CD8-positive, alpha-beta memory T cell (primary cell): Measurements from ENCODE around the gene ZC2HC1C. TPM values are rescaled to one million over a fixed set of nuclear protein-coding genes. Genes with fewer than 3 reads are reported as not detected.
A peak's percentile ranks its signal among the peaks of the same experiment; 100 is the strongest.

ENCODE experiments used
- CTCF ChIA-PET: fragments of 350-600 bp; sonication (Branson Sonifier 250); formaldehyde crosslinking; loops from one replicate; lab custom pipeline; 2021; ENCODE audit warnings: antibody characterized with exemption; lab: Charles Lee
- POLR2A ChIA-PET: fragments of 350-600 bp; sonication (Branson Sonifier 250); formaldehyde crosslinking; loops from one replicate; lab custom pipeline; 2021; ENCODE audit warnings: antibody characterized with exemption; lab: Charles Lee
- DNase-seq, 5 donors: peaks; one replicate each; pipeline versions ENCODE4 v3.0.0 to v3.0.0-alpha.2; 2020 to 2022; ENCODE audit warnings: mixed read lengths in 1 of 5
- H3K27ac ChIP-seq: one replicate; pipeline ENCODE4 v1.7.0; 2013; ENCODE audit warnings: low read depth, mild to moderate bottlenecking, low read length, moderate library complexity
- H3K27me3 ChIP-seq: 2 replicates; pipeline ENCODE4 v1.7.0; 2013; ENCODE audit warnings: low read length, mild to moderate bottlenecking; ENCODE audit not compliant: insufficient read depth, poor library complexity, severe bottlenecking
- H3K36me3 ChIP-seq: 2 replicates; pipeline ENCODE4 v1.7.0; 2013; ENCODE audit warnings: mild to moderate bottlenecking, low read length, moderate library complexity; ENCODE audit not compliant: insufficient read depth
- H3K4me1 ChIP-seq: 2 replicates; pipeline ENCODE4 v1.7.0; 2013; ENCODE audit warnings: mild to moderate bottlenecking, low read length, moderate library complexity; ENCODE audit not compliant: insufficient read depth
- H3K4me3 ChIP-seq: 2 replicates; pipeline ENCODE4 v1.7.0; 2013; ENCODE audit warnings: mild to moderate bottlenecking, low read length
- H3K9me3 ChIP-seq: 2 replicates; pipeline ENCODE4 v1.7.0; 2013; ENCODE audit warnings: mild to moderate bottlenecking, low read length
- H3K27ac Mint-ChIP-seq, 8 donors: one replicate each; pipeline ENCODE4 v1.8.0; 2020 to 2021; ENCODE audit warnings: mixed read lengths in 8 of 8, mild to moderate bottlenecking in 6 of 8, inconsistent platforms in 3 of 8, moderate library complexity in 3 of 8
- H3K27me3 Mint-ChIP-seq, 2 donors: one replicate each; pipeline ENCODE4 v1.8.0; 2020 to 2021; ENCODE audit warnings: mixed read lengths in 2 of 2, mild to moderate bottlenecking in 1 of 2, moderate library complexity in 1 of 2
- H3K36me3 Mint-ChIP-seq, 3 donors: one replicate each; pipeline ENCODE4 v1.8.0; 2020 to 2021; ENCODE audit warnings: mixed read lengths in 3 of 3, inconsistent platforms in 1 of 3, mild to moderate bottlenecking in 1 of 3
- H3K4me1 Mint-ChIP-seq, 3 donors: one replicate each; pipeline ENCODE4 v1.8.0; 2020 to 2021; ENCODE audit warnings: mixed read lengths in 3 of 3, inconsistent platforms in 1 of 3, mild to moderate bottlenecking in 1 of 3
- H3K4me3 Mint-ChIP-seq, 7 donors: one replicate each; pipeline ENCODE4 v1.8.0; 2020 to 2021; ENCODE audit warnings: mixed read lengths in 7 of 7, mild to moderate bottlenecking in 6 of 7, moderate library complexity in 4 of 7, inconsistent platforms in 2 of 7
- H3K9me3 Mint-ChIP-seq, 5 donors: one replicate each; pipeline ENCODE4 v1.8.0; 2020 to 2022; ENCODE audit warnings: mixed read lengths in 5 of 5, mild to moderate bottlenecking in 3 of 5, moderate library complexity in 2 of 5, inconsistent platforms in 1 of 5
- polyA plus RNA-seq: library from polyadenylated mRNA; unstranded; fragments of 300-500 nt; fragmentation: Illumina TruSeq; gene quantifications from one replicate; pipeline ENCODE4 v1.2.3, GENCODE V29; 2021
- total RNA-seq, 2 experiments: library from RNA; stranded (reverse); gene quantifications; one replicate each; pipeline ENCODE4 v1.2.3, GENCODE V29; 2021

The ZC2HC1C gene
- total RNA-seq (1 to 10 TPM in 1 of 2 experiments, under 1 TPM in 1; 0.81 to 2.2 TPM), polyA plus RNA-seq (1.1 TPM)

- peak; percentile 24 to 65 (median 33) for DNase-seq
- Histone ChIP-seq H3K36me3 (no peaks in the 10 kb centered on the region), H3K27ac (peak within 1 kb of the TSS; percentile 38), H3K4me3 (peak within 1 kb of the TSS; percentile 62), H3K27me3 (no peaks in the 10 kb centered on the region), H3K9me3 (no peaks in the 10 kb centered on the region), H3K4me1 (peaks cover 7% of the 10 kb centered on the region)
- Mint-ChIP-seq H3K9me3 (no peaks in the 10 kb centered on the region), H3K4me3 (peak within 1 kb of the TSS in 4 of 7 donors; percentile 20 to 76 (median 70)), H3K27me3 (no peaks in the 10 kb centered on the region), H3K27ac (peak within 1 kb of the TSS in 7 of 8 donors; percentile 1 to 57 (median 42)), H3K36me3 (no peaks in the 10 kb centered on the region), H3K4me1 (peaks cover 6 to 10% (median 7%) of the 10 kb centered on the region in 3 donors)
- POLR2A ChIA-PET = interaction anchor here (0.6 to 0.8 kb wide), 2 partner anchors 17 to 214 kb away, joined by 3 to 4 read pairs; no protein-coding TSS in a partner anchor
- CTCF ChIA-PET = no interaction called here
These were observed at the start of gene ZC2HC1C for GRCh38 chr14:75069121-75069810. Gene ZC2HC1C, plus strand, starts transcription at chr14:75069641. Its CDS starts 933 bp downstream, at chr14:75070574.

- no peaks in the 10 kb centered on the region for H3K9me3 Mint-ChIP-seq
- H3K36me3 Mint-ChIP-seq = peaks cover 6 to 50% (median 17%) of the 10 kb centered on the region in 3 donors
- H3K27ac Mint-ChIP-seq = no peak overlapping the region
- Histone ChIP-seq H3K9me3 (no peaks in the 10 kb centered on the region), H3K4me1 (no peaks in the 10 kb centered on the region), H3K4me3 (no peak overlapping the region), H3K36me3 (peaks cover 14% of the 10 kb centered on the region), H3K27me3 (no peaks in the 10 kb centered on the region), H3K27ac (no peak overlapping the region)
- H3K4me1 Mint-ChIP-seq = no peaks in the 10 kb centered on the region
- ChIA-PET CTCF (interaction anchor here (1.4 kb wide), 1 partner anchor 83 kb away, joined by 3 read pairs; no protein-coding TSS in a partner anchor), POLR2A (no interaction called here)
- H3K27me3 Mint-ChIP-seq = no peaks in the 10 kb centered on the region
- H3K4me3 Mint-ChIP-seq = no peak overlapping the region
- DNase-seq = no peak
These were observed 46.8 kb upstream of the ZC2HC1C start for GRCh38 chr14:75022655-75023054.

GRCh38 chr14:75023108-75023507, 46.3 kb upstream of the ZC2HC1C start:
- H3K36me3 Mint-ChIP-seq = peaks cover 6 to 50% (median 17%) of the 10 kb centered on the region in 3 donors
- ChIA-PET POLR2A (interaction anchor here (0.6 kb wide), 1 partner anchor 14 kb away, joined by 3 read pairs; no protein-coding TSS in a partner anchor), CTCF (interaction anchor here (1.4 kb wide), 1 partner anchor 83 kb away, joined by 3 read pairs; no protein-coding TSS in a partner anchor)
- no peak overlapping the region for H3K4me3 Mint-ChIP-seq
- no peaks in the 10 kb centered on the region for H3K27me3 Mint-ChIP-seq
- no peak overlapping the region for H3K27ac ChIP-seq
- H3K9me3 ChIP-seq = no peaks in the 10 kb centered on the region
- H3K9me3 Mint-ChIP-seq = no peaks in the 10 kb centered on the region
- peak overlapping the region in 1 of 8 donors; percentile 72 for H3K27ac Mint-ChIP-seq
- no peaks in the 10 kb centered on the region for H3K27me3 ChIP-seq
- no peak for DNase-seq
- no peaks in the 10 kb centered on the region for H3K4me1 ChIP-seq
- H3K4me3 ChIP-seq = no peak overlapping the region
- peaks cover 13% of the 10 kb centered on the region for H3K36me3 ChIP-seq
- no peaks in the 10 kb centered on the region for H3K4me1 Mint-ChIP-seq

- peaks cover 5 to 44% (median 13%) of the 10 kb centered on the region in 3 donors for H3K36me3 Mint-ChIP-seq
- no peak overlapping the region for H3K27ac Mint-ChIP-seq
- Histone ChIP-seq H3K4me1 (no peaks in the 10 kb centered on the region), H3K36me3 (peaks cover 8% of the 10 kb centered on the region), H3K4me3 (no peak overlapping the region), H3K27ac (no peak overlapping the region), H3K9me3 (no peaks in the 10 kb centered on the region), H3K27me3 (no peaks in the 10 kb centered on the region)
- ChIA-PET POLR2A (interaction anchor here (0.6 kb wide), 1 partner anchor 643 kb away, joined by 3 read pairs; no protein-coding TSS in a partner anchor), CTCF (interaction anchor here (1.5 to 2.2 kb wide), 2 partner anchors 11 to 79 kb away, joined by 3 to 5 read pairs; no protein-coding TSS in a partner anchor)
- no peaks in the 10 kb centered on the region for H3K9me3 Mint-ChIP-seq
- H3K27me3 Mint-ChIP-seq = no peaks in the 10 kb centered on the region
- H3K4me1 Mint-ChIP-seq = no peaks in the 10 kb centered on the region
- no peak for DNase-seq
- H3K4me3 Mint-ChIP-seq = no peak overlapping the region
These were observed 44.4 kb upstream of the ZC2HC1C start for GRCh38 chr14:75025082-75025481.

GRCh38 chr14:75025876-75026275, 43.6 kb upstream of the ZC2HC1C start:
- H3K36me3 Mint-ChIP-seq = peaks cover 0 to 47% (median 16%) of the 10 kb centered on the region in 3 donors
- POLR2A ChIA-PET = interaction anchor here (0.5 kb wide), 1 partner anchor 8 kb away, joined by 3 read pairs; no protein-coding TSS in a partner anchor

GRCh38 chr14:75030147-75030546, 39.3 kb upstream of the ZC2HC1C start:
- H3K27me3 ChIP-seq = no peaks in the 10 kb centered on the region
- no peaks in the 10 kb centered on the region for H3K27me3 Mint-ChIP-seq
- H3K4me1 Mint-ChIP-seq = no peaks in the 10 kb centered on the region
- no peak for DNase-seq
- no peak overlapping the region for H3K4me3 ChIP-seq
- no peaks in the 10 kb centered on the region for H3K9me3 Mint-ChIP-seq
- peaks cover 8% of the 10 kb centered on the region for H3K36me3 ChIP-seq
- peaks cover 7 to 55% (median 18%) of the 10 kb centered on the region in 3 donors for H3K36me3 Mint-ChIP-seq
- H3K9me3 ChIP-seq = no peaks in the 10 kb centered on the region
- POLR2A ChIA-PET = no interaction called here
- no peak overlapping the region for H3K27ac ChIP-seq
- no peak overlapping the region for H3K27ac Mint-ChIP-seq
- no peak overlapping the region for H3K4me3 Mint-ChIP-seq
- H3K4me1 ChIP-seq = no peaks in the 10 kb centered on the region
- CTCF ChIA-PET = no interaction called here

More at GRCh38 chr14:75025876-75026275, 43.6 kb upstream of the ZC2HC1C start:
- H3K9me3 ChIP-seq = no peaks in the 10 kb centered on the region
- no peaks in the 10 kb centered on the region for H3K4me1 ChIP-seq
- H3K9me3 Mint-ChIP-seq = no peaks in the 10 kb centered on the region
- H3K27ac Mint-ChIP-seq = no peak overlapping the region
- no peak overlapping the region for H3K27ac ChIP-seq
- DNase-seq = no peak
- H3K4me3 Mint-ChIP-seq = no peak overlapping the region
- no peaks in the 10 kb centered on the region for H3K27me3 Mint-ChIP-seq
- no peaks in the 10 kb centered on the region for H3K4me1 Mint-ChIP-seq
- H3K36me3 ChIP-seq = peaks cover 8% of the 10 kb centered on the region
- no peak overlapping the region for H3K4me3 ChIP-seq
- CTCF ChIA-PET = interaction anchor here (1.5 to 2.2 kb wide), 2 partner anchors 11 to 80 kb away, joined by 3 to 5 read pairs; no protein-coding TSS in a partner anchor
- no peaks in the 10 kb centered on the region for H3K27me3 ChIP-seq

GRCh38 chr14:75032939-75033338, 36.5 kb upstream of the ZC2HC1C start:
- no peak for DNase-seq
- Histone ChIP-seq H3K9me3 (no peaks in the 10 kb centered on the region), H3K36me3 (peaks cover 17% of the 10 kb centered on the region), H3K27me3 (no peaks in the 10 kb centered on the region), H3K4me1 (no peaks in the 10 kb centered on the region), H3K4me3 (no peak overlapping the region), H3K27ac (no peak overlapping the region)
- peaks cover 0 to 1% (median 0%) of the 10 kb centered on the region in 3 donors for H3K4me1 Mint-ChIP-seq
- H3K4me3 Mint-ChIP-seq = no peak overlapping the region
- H3K36me3 Mint-ChIP-seq = peaks cover 7 to 71% (median 33%) of the 10 kb centered on the region in 3 donors
- H3K9me3 Mint-ChIP-seq = no peaks in the 10 kb centered on the region
- no peak overlapping the region for H3K27ac Mint-ChIP-seq
- ChIA-PET POLR2A (no interaction called here), CTCF (no interaction called here)
- H3K27me3 Mint-ChIP-seq = no peaks in the 10 kb centered on the region

GRCh38 chr14:75040507-75040906, 28.9 kb upstream of the ZC2HC1C start:
- Mint-ChIP-seq H3K9me3 (no peaks in the 10 kb centered on the region), H3K4me3 (no peak overlapping the region), H3K36me3 (peaks cover 0 to 54% (median 18%) of the 10 kb centered on the region in 3 donors), H3K4me1 (peaks cover 14 to 25% (median 14%) of the 10 kb centered on the region in 3 donors), H3K27ac (no peak overlapping the region), H3K27me3 (no peaks in the 10 kb centered on the region)
- Histone ChIP-seq H3K27ac (no peak overlapping the region), H3K4me1 (peaks cover 4% of the 10 kb centered on the region), H3K36me3 (peaks cover 9% of the 10 kb centered on the region), H3K4me3 (no peak overlapping the region), H3K27me3 (no peaks in the 10 kb centered on the region), H3K9me3 (no peaks in the 10 kb centered on the region)
- DNase-seq = no peak
- ChIA-PET CTCF (no interaction called here), POLR2A (no interaction called here)
